MCF 10A (cell line): Measurements from ENCODE around the gene GPR153. TPM values are rescaled to one million over a fixed set of nuclear protein-coding genes. Genes with fewer than 3 reads are reported as not detected.
A peak's percentile ranks its signal among the peaks of the same experiment; 100 is the strongest.

Experiments
- BruUV-seq: library from RNA; stranded (reverse); fragments of 400-500 nt; replicated peaks from 2 replicates; lab custom pipeline; 2021; lab: Mats Ljungman, UMichigan
- CTCF ChIA-PET: fragments of 300-600 bp; sonication (Branson Sonifier 250); formaldehyde crosslinking; extraction: SDS; loops from one replicate; lab custom pipeline; 2021; ENCODE audit warnings: antibody characterized with exemption, inconsistent platforms; lab: Yijun Ruan, JAX
- POLR2A ChIA-PET: fragments of 300-600, 350-650 bp; sonication (Branson Sonifier 250); formaldehyde crosslinking; extraction: SDS; loops from one replicate; lab custom pipeline; 2020; ENCODE audit warnings: antibody characterized with exemption, inconsistent platforms; lab: Yijun Ruan, JAX
- DNase-seq: peaks from one replicate; pipeline ENCODE4 v3.0.0-alpha.2; 2018; ENCODE audit not compliant: unreplicated experiment
- H3K27ac Mint-ChIP-seq: one replicate; pipeline ENCODE4 v1.8.0; 2022; ENCODE audit warnings: mild to moderate bottlenecking, low read depth, mixed read lengths; ENCODE audit not compliant: unreplicated experiment
- H3K27me3 Mint-ChIP-seq: one replicate; pipeline ENCODE4 v1.8.0; 2022; ENCODE audit warnings: mixed read lengths; ENCODE audit not compliant: insufficient read depth, unreplicated experiment
- H3K36me3 Mint-ChIP-seq: one replicate; pipeline ENCODE4 v1.8.0; 2022; ENCODE audit warnings: mild to moderate bottlenecking, moderate library complexity, mixed read lengths; ENCODE audit not compliant: insufficient read depth, unreplicated experiment
- H3K4me1 Mint-ChIP-seq: one replicate; pipeline ENCODE4 v1.8.0; 2022; ENCODE audit warnings: mixed read lengths; ENCODE audit not compliant: insufficient read depth, unreplicated experiment
- H3K4me3 Mint-ChIP-seq: one replicate; pipeline ENCODE4 v1.8.0; 2022; ENCODE audit warnings: mild to moderate bottlenecking, moderate library complexity, mixed read lengths; ENCODE audit not compliant: unreplicated experiment
- H3K9me3 Mint-ChIP-seq: one replicate; pipeline ENCODE4 v1.8.0; 2022; ENCODE audit warnings: mixed read lengths; ENCODE audit not compliant: unreplicated experiment
- intact Hi-C: fragments of 100-400 bp; cut with micrococcal nuclease; formaldehyde crosslinking; loops from 2 replicates; pipeline ENCODE4 v1.14.1; 2022
- total RNA-seq: library from RNA; stranded (reverse); gene quantifications from 2 replicates; pipeline ENCODE4 v1.2.3, GENCODE V29; 2022
- TF ChIP-seq, protein P1 (sequence below): fragments of 200-600 bp; IDR thresholded peaks from one replicate; pipeline ENCODE4 v1.8.0; 2022; ENCODE audit warnings: antibody characterized with exemption, mild to moderate bottlenecking; ENCODE audit not compliant: unreplicated experiment

The GPR153 gene
- total RNA-seq, 1 experiment from 2014 or later = 5.0 TPM

DNA sequence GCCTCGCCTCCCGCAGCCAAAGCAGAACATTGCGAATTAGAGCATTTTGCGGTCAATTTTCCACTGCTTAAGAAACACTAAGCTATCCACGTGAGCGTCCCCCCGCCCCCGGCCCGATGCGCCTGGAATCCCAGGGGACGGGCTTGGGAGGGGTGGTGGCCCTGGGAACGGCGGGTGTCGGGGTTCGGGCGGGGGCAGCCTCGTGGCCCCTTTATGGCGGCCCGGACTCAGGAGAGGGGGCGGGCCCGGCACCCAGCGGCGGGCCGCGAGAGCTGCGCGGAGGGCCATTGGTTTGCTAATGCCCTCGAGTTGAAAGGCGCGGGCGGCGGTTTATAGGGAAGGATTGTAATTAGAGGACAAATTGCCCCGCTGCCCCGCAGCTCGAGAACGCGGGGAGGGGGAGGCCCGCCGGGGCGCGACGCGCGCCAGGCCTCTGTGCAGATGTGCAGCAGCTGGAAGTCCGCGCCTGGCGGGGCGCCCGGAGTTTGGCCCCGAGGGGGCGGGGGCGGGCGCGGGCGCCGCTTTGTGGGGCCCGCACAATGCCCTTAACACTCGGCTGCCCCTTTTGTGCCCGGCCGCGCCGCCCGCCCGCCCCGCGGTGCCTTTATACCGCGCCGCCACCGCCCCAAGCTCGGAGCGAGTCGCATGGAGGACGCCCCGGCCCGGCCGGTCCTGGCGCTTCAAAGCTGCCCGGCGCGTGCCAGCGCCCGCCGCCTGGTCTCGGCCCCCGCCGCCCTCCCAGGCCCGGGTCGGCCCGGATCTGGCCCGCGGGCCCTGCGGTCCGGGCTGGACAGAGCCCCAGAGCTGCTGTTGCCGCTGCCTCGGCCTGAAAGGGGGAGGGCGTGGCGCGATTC lies 18.8 kb downstream of the GPR153 start:
- TF ChIP-seq, protein P1, sequence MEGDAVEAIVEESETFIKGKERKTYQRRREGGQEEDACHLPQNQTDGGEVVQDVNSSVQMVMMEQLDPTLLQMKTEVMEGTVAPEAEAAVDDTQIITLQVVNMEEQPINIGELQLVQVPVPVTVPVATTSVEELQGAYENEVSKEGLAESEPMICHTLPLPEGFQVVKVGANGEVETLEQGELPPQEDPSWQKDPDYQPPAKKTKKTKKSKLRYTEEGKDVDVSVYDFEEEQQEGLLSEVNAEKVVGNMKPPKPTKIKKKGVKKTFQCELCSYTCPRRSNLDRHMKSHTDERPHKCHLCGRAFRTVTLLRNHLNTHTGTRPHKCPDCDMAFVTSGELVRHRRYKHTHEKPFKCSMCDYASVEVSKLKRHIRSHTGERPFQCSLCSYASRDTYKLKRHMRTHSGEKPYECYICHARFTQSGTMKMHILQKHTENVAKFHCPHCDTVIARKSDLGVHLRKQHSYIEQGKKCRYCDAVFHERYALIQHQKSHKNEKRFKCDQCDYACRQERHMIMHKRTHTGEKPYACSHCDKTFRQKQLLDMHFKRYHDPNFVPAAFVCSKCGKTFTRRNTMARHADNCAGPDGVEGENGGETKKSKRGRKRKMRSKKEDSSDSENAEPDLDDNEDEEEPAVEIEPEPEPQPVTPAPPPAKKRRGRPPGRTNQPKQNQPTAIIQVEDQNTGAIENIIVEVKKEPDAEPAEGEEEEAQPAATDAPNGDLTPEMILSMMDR = no peak
- no TSS peak for BruUV-seq
- POLR2A ChIA-PET = interaction anchor here (0.6 kb wide), 1 partner anchor 127 kb away, joined by 3 read pairs; no protein-coding TSS in a partner anchor

DNA sequence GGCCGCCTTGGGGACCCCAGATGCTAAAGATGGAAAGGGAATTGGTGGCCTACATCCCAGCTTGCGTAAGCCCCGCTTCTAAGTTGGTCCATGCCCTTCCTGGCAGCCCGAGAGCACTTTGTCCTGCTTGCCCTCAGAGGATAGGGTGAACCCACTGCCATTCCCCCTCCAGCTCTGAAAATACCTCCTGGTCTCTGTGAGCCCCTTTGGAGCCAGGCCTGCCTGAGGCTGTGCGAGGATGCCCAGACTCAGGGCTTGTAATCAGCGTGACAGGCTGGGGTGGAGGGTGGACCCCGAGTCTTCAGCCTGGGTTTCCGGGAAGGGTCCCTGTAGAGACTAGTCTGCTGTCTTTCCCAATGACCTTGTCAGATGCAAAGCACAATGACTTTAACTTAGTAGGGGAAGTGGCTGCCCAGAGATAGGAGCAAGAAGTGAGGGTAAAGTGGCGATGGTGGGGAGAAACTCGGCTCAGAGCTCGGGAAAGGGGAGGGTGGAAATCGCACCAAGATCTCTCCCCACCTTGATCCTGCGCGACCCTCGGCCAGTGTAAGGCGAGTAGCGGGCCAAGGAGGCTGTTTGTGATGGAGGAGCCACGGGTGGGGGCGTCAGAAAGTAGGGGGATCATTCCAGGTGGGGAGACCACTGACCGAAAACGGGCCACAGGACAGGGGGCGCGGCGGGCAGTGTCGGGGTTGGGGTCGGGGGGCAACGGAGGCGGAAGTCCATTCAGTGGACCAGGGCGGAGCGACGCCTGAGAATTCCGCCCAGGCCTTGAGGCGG lies 19.6 kb downstream of the GPR153 start:
- CTCF ChIA-PET = interaction anchor here (0.5 to 1.6 kb wide), 3 partner anchors 16 to 249 kb away, joined by 3 to 4 read pairs (median 3); no protein-coding TSS in a partner anchor
- TF ChIP-seq, protein P1 = no peak
- Mint-ChIP-seq H3K9me3 (no peaks in the 10 kb centered on the region), H3K4me3 (peak overlapping the region; percentile 23), H3K4me1 (no peaks in the 10 kb centered on the region), H3K27me3 (peaks cover 30% of the 10 kb centered on the region), H3K27ac (no peak overlapping the region), H3K36me3 (no peaks in the 10 kb centered on the region)
- BruUV-seq = no TSS peak
- intact Hi-C loops = no loop called here
- DNase-seq = no peak
- POLR2A ChIA-PET = interaction anchor here (0.6 kb wide), 1 partner anchor 128 kb away, joined by 3 read pairs; no protein-coding TSS in a partner anchor

More for the DNA sequence above, 18.8 kb downstream of the GPR153 start:
- intact Hi-C loops = no loop called here
- no peaks in the 10 kb centered on the region for H3K9me3 Mint-ChIP-seq
- H3K27me3 Mint-ChIP-seq = peaks cover 30% of the 10 kb centered on the region
- H3K4me3 Mint-ChIP-seq = no peak overlapping the region
- CTCF ChIA-PET = interaction anchor here (0.6 to 2.1 kb wide), 8 partner anchors 16 to 189 kb away, joined by 3 to 8 read pairs (median 4); no protein-coding TSS in a partner anchor
- no peak for DNase-seq
- peaks cover 5% of the 10 kb centered on the region for H3K4me1 Mint-ChIP-seq
- H3K27ac Mint-ChIP-seq = no peak overlapping the region
- H3K36me3 Mint-ChIP-seq = no peaks in the 10 kb centered on the region

DNA sequence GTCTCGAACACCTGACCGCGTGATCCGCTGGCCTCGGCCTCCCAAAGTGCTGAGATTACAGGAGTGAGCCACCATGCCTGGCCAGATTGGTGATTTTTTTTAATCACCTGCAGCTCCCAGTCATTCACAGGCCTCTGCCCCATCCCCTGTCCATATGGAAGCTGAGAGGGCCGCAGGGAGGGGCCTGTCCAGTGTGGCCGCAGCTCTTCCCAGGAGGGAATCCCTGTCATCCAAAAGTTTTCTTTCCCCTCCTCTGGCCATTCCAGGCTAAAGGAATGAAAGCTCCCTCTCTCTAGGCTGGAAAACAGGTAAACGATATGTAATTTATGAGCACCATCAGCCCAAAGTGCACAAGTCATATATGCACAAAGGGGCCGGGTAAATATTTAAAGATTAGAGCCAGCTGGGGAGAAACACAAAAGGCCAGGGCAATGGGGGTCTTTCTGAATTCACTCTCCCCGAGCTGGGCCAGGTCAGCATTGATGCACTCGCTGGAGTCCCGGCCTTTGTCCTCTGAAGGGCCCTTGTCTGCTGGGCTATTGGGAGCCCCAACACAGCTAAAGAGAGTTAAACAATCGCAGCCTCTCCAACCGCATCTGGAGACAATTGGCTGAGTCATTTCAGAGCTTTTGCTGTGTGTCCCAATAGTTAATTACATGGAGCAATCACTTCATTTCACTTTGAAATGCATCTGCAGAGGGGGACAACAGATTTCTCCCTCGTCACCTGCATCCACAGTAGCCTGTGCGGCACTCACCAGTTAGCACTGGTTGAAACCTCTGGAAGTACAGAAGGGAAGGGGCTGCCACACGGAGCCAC lies 20.7 kb downstream of the GPR153 start:
- intact Hi-C loops = no loop called here
- H3K27ac Mint-ChIP-seq = no peak overlapping the region
- H3K4me1 Mint-ChIP-seq = no peaks in the 10 kb centered on the region
- no peak overlapping the region for H3K4me3 Mint-ChIP-seq
- no peaks in the 10 kb centered on the region for H3K9me3 Mint-ChIP-seq
- no peaks in the 10 kb centered on the region for H3K36me3 Mint-ChIP-seq
- DNase-seq = peak; percentile 50
- POLR2A ChIA-PET = no interaction called here
- BruUV-seq = no TSS peak
- peaks cover 30% of the 10 kb centered on the region for H3K27me3 Mint-ChIP-seq
- TF ChIP-seq, protein P1 = no peak
- CTCF ChIA-PET = interaction anchor here (1.2 kb wide), 1 partner anchor 183 kb away, joined by 4 read pairs; no protein-coding TSS in a partner anchor
